Measurements from ENCODE around the gene ZNF747.
A peak's percentile ranks its signal among the peaks of the same experiment; 100 is the strongest.

The ZNF747 gene

GRCh38 chr16:30510376-30510938 lies 24.2 kb downstream of the ZNF747 start:
- DNase-seq: no peak

GRCh38 chr16:30509081-30509765 lies 25.4 kb downstream of the ZNF747 start:
- DNase-seq: no peak

- DNase-seq: no peak
Measured at GRCh38 chr16:30503403-30504296, 31.0 kb downstream of the ZNF747 start.

GRCh38 chr16:30499284-30499683 lies 35.4 kb downstream of the ZNF747 start:
- DNase-seq: no peak

GRCh38 chr16:30494709-30495108 lies 39.9 kb downstream of the ZNF747 start:
- no peak for DNase-seq

- no peak for DNase-seq
Measured at GRCh38 chr16:30493941-30494488, 40.6 kb downstream of the ZNF747 start.

- DNase-seq: peak; percentile 68
Measured at GRCh38 chr16:30491744-30492308, 42.8 kb downstream of the ZNF747 start.

GRCh38 chr16:30491229-30491628 lies 43.4 kb downstream of the ZNF747 start:
- no peak for DNase-seq

- no peak for DNase-seq
Measured at GRCh38 chr16:30490210-30490609, 44.4 kb downstream of the ZNF747 start.

- no peak for DNase-seq
Measured at GRCh38 chr16:30488764-30489605, 45.7 kb downstream of the ZNF747 start.

- DNase-seq: no peak
Measured at GRCh38 chr16:30485818-30486436, 48.7 kb downstream of the ZNF747 start.

- DNase-seq: no peak
Measured at GRCh38 chr16:30484887-30485286, 49.8 kb downstream of the ZNF747 start.

- no peak for DNase-seq
Measured at GRCh38 chr16:30482366-30482765, 52.3 kb downstream of the ZNF747 start.

GRCh38 chr16:30481381-30481780 lies 53.3 kb downstream of the ZNF747 start:
- no peak for DNase-seq
